Measurements from ENCODE around the gene ZNF407.

DNA sequence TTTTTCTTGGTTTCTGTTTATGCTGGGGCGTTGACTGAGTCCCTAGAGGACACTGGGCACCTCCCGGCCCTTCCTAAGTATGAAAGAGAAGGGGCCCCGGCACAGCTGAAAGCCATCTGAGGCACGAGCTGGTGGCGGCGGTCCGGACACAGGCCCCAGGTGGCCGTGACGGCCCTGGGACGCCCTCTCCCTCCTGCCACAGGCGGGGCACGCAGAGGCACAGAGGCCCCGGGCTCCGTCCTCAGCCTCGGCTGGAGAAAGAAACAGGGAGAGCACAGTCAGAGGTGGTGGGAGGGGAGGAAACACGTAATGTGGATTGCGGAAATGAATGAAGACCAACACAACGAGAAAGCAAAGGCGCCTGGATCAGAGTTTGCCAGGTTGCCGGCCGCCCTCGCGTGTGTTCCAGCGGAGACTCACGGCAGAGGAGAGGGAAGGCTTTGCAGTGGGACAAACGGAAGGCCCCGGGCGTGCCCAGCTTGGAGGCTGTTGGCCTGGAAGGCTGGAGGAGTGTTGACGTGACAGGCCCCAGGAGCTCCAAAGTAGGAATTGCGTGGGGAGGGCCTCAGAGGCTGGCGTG is 492.2 kb downstream of the ZNF407 start:
- no peak for TF ChIP-seq POLR2A (IDR thresholded peaks at IDR 0.05)
- TF ChIP-seq, protein P1, sequence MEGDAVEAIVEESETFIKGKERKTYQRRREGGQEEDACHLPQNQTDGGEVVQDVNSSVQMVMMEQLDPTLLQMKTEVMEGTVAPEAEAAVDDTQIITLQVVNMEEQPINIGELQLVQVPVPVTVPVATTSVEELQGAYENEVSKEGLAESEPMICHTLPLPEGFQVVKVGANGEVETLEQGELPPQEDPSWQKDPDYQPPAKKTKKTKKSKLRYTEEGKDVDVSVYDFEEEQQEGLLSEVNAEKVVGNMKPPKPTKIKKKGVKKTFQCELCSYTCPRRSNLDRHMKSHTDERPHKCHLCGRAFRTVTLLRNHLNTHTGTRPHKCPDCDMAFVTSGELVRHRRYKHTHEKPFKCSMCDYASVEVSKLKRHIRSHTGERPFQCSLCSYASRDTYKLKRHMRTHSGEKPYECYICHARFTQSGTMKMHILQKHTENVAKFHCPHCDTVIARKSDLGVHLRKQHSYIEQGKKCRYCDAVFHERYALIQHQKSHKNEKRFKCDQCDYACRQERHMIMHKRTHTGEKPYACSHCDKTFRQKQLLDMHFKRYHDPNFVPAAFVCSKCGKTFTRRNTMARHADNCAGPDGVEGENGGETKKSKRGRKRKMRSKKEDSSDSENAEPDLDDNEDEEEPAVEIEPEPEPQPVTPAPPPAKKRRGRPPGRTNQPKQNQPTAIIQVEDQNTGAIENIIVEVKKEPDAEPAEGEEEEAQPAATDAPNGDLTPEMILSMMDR (IDR thresholded peaks at IDR 0.05), result no peak
